Endothelial cell of umbilical vein (primary cell): ENCODE measurements around the gene SHISA9. TPM values are rescaled to one million over a fixed set of nuclear protein-coding genes. Genes with fewer than 3 reads are reported as not detected.

Experiments
- BruUV-seq: library from RNA; stranded (reverse); fragments of 400-500 nt; replicated peaks from 2 replicates; lab custom pipeline; 2021; lab: Mats Ljungman, UMichigan
- CTCF ChIA-PET: fragments of 300-600, 350-600 bp; sonication (Branson Sonifier 250); formaldehyde crosslinking; loops from one replicate; lab custom pipeline; 2021; ENCODE audit warnings: antibody characterized with exemption, inconsistent platforms; lab: Charles Lee
- POLR2A ChIA-PET: fragments of 300-600, 350-600 bp; sonication (Branson Sonifier 250); formaldehyde crosslinking; loops from one replicate; lab custom pipeline; 2021; ENCODE audit warnings: antibody characterized with exemption, inconsistent platforms; lab: Charles Lee
- DNase-seq: peaks from one replicate; pipeline ENCODE4 v3.0.0-alpha.2; 2011; ENCODE audit warnings: low read depth, low spot score
- FAIRE-seq: peaks from 2 replicates; lab custom pipeline; 2011; peaks lifted over from hg19 to GRCh38; lab: Jason Lieb, UNC
- H2AFZ ChIP-seq: 2 replicates; pipeline ENCODE4 v1.6.0; 2012; ENCODE audit warnings: low read depth, low read length, control low read depth, inconsistent platforms
- H3K27ac ChIP-seq: 2 replicates; pipeline ENCODE4 v1.5.1; 2011; ENCODE audit warnings: low read depth, mild to moderate bottlenecking, control low read depth, low read length, moderate library complexity; ENCODE audit not compliant: insufficient read depth
- H3K27me3 ChIP-seq, 2 experiments: 2 replicates each; pipeline versions ENCODE4 v1.6.0 to v1.6.1; 2011; ENCODE audit warnings: low read length in 2 of 2, mixed read lengths in 1 of 2; ENCODE audit not compliant: control insufficient read depth in 2 of 2, insufficient read depth in 2 of 2
- H3K36me3 ChIP-seq, 2 experiments: 2 replicates in 1 of 2; 3 replicates in 1 of 2; pipeline ENCODE4 v1.5.1; 2011; ENCODE audit warnings: low read length in 2 of 2, mild to moderate bottlenecking in 1 of 2, moderate library complexity in 1 of 2; ENCODE audit not compliant: control insufficient read depth in 2 of 2, insufficient read depth in 2 of 2; ENCODE audit errors: extremely low read depth in 1 of 2
- H3K4me1 ChIP-seq: 3 replicates; pipeline ENCODE4 v1.5.1; 2011; ENCODE audit warnings: mild to moderate bottlenecking, low read length; ENCODE audit not compliant: control insufficient read depth, insufficient read depth; ENCODE audit errors: extremely low read depth
- H3K4me2 ChIP-seq: 2 replicates; pipeline ENCODE4 v1.6.1; 2011; ENCODE audit warnings: low read length, control low read depth, mixed read lengths; ENCODE audit not compliant: insufficient read depth
- H3K4me3 ChIP-seq, 3 experiments: fragments of 200-600 bp in 1 of 3; sonication (generic), shearing (Covaris generic) in 1 of 3; replicated peaks in 1 of 3; 2 replicates each; pipeline ENCODE4 v1.5.1; 2011 to 2016; ENCODE audit warnings: control low read depth in 3 of 3, low read length in 3 of 3, mild to moderate bottlenecking in 2 of 3, inconsistent platforms in 1 of 3, low read depth in 1 of 3, moderate library complexity in 1 of 3; ENCODE audit not compliant: insufficient read depth in 1 of 3
- H3K79me2 ChIP-seq: 2 replicates; pipeline ENCODE4 v1.6.0; 2012; ENCODE audit warnings: low read length, inconsistent platforms; ENCODE audit not compliant: control insufficient read depth, insufficient read depth
- H3K9ac ChIP-seq: replicated peaks from 2 replicates; pipeline ENCODE3; 2011; ENCODE audit warnings: low read length, control low read depth; ENCODE audit not compliant: insufficient read depth; ENCODE audit errors: extremely low read depth
- H3K9me1 ChIP-seq: replicated peaks from 3 replicates; pipeline ENCODE4 v1.6.0; 2011; ENCODE audit warnings: mild to moderate bottlenecking, low read length; ENCODE audit not compliant: control insufficient read depth, insufficient read depth; ENCODE audit errors: extremely low read depth
- H3K9me3 ChIP-seq: replicated peaks from 2 replicates; pipeline ENCODE4 v1.5.1; 2012; ENCODE audit warnings: low read length, inconsistent platforms; ENCODE audit not compliant: control insufficient read depth, insufficient read depth
- H4K20me1 ChIP-seq: replicated peaks from 2 replicates; pipeline ENCODE3; 2011; ENCODE audit warnings: mild to moderate bottlenecking, low read length; ENCODE audit not compliant: control insufficient read depth, insufficient read depth; ENCODE audit errors: extremely low read depth
- CTCF ChIP-seq, 2 donors: IDR thresholded peaks; 1 replicate in 1 of 2; 2 replicates in 1 of 2; pipeline ENCODE4 v1.5.1; 2011; ENCODE audit warnings: low read length in 2 of 2, mild to moderate bottlenecking in 2 of 2, moderate library complexity in 2 of 2, control low read depth in 1 of 2, inconsistent platforms in 1 of 2, low read depth in 1 of 2; ENCODE audit not compliant: insufficient read depth in 1 of 2; ENCODE audit errors: extremely low read depth in 1 of 2
- EZH2 ChIP-seq: IDR thresholded peaks from 2 replicates; pipeline ENCODE4 v1.6.1; 2012; ENCODE audit warnings: borderline replicate concordance, low read depth, mild to moderate bottlenecking, moderate library complexity, low read length, inconsistent platforms; ENCODE audit not compliant: severe bottlenecking
- FOS ChIP-seq: IDR thresholded peaks from 2 replicates; pipeline ENCODE4 v1.6.1; 2011; ENCODE audit warnings: mild to moderate bottlenecking, low read length, moderate library complexity, borderline replicate concordance; ENCODE audit not compliant: insufficient read depth
- GATA2 ChIP-seq: IDR thresholded peaks from 2 replicates; pipeline ENCODE4 v1.7.0; 2011; ENCODE audit warnings: low read depth, mild to moderate bottlenecking, moderate library complexity, mixed read lengths, low read length; ENCODE audit not compliant: insufficient read length, insufficient read depth
- JUN ChIP-seq: IDR thresholded peaks from 2 replicates; pipeline ENCODE4 v1.6.1; 2011; ENCODE audit warnings: borderline replicate concordance, low read depth; ENCODE audit not compliant: insufficient read length, insufficient read depth
- MAX ChIP-seq: IDR thresholded peaks from 2 replicates; pipeline ENCODE4 v1.6.1; 2011; ENCODE audit not compliant: insufficient read depth, insufficient read length
- MYC ChIP-seq: IDR thresholded peaks from one replicate; pipeline ENCODE4 v1.6.1; 2011; ENCODE audit warnings: mild to moderate bottlenecking, low read depth, low read length
- POLR2A ChIP-seq: IDR thresholded peaks from 2 replicates; pipeline ENCODE4 v1.6.1; 2012; ENCODE audit warnings: low read depth, mild to moderate bottlenecking, control low read depth, low read length
- POLR2AphosphoS5 ChIP-seq: IDR thresholded peaks from 2 replicates; pipeline ENCODE4 v1.6.1; 2012; ENCODE audit warnings: low read depth, mild to moderate bottlenecking, control low read depth, low read length, moderate library complexity; ENCODE audit not compliant: insufficient read depth
- dilution Hi-C: fragments of 300-500 bp; cut with MboI; formaldehyde crosslinking; loops from one replicate; pipeline ENCODE4 v1.15.0; 2019; ENCODE audit warnings: low sequenced_read_pairs; ENCODE audit not compliant: extremely low pct_ligation_motif_present
- intact Hi-C: fragments of 100-400 bp; cut with micrococcal nuclease; formaldehyde crosslinking; loops from one replicate; pipeline ENCODE4 v1.10.0; 2022
- polyA plus RNA-seq, 4 experiments: library from polyadenylated mRNA; depleted of rRNA in 3 of 4; stranded (reverse) in 3 of 4; unstranded in 1 of 4; fragments of >200 nt; gene quantifications; 2 replicates each; pipeline versions ENCODE4 v1.2.1 to v1.2.3, GENCODE V29; 2011 to 2012; ENCODE audit warnings: missing spikeins in 1 of 4
- total RNA-seq: library from RNA; stranded (reverse); gene quantifications from 2 replicates; pipeline ENCODE4 v1.2.3, GENCODE V29; 2021

Gene SHISA9
- total and polyA plus RNA-seq, 2 donors (not counting 3 experiments of a cell fraction or from before 2014, with no cell fraction given) = not detected

GRCh38 chr16:13052431-13052830 lies 151.0 kb downstream of the SHISA9 start:
- Histone ChIP-seq H4K20me1 (no peaks in the 10 kb centered on the region), H3K4me1 (no peaks in the 10 kb centered on the region), H3K4me2 (no peak overlapping the region), H3K9me3 (peaks cover 3% of the 10 kb centered on the region), H3K4me3 (no peak overlapping the region), H3K9me1 (no peaks in the 10 kb centered on the region), H3K27me3 (no peaks in the 10 kb centered on the region), H3K27ac (no peak overlapping the region), H3K79me2 (no peaks in the 10 kb centered on the region), H3K9ac (no peak overlapping the region), H3K36me3 (no peaks in the 10 kb centered on the region), H2AFZ (no peak overlapping the region)
- dilution Hi-C loops = no loop called here
- no peak for TF ChIP-seq POLR2AphosphoS5
- BruUV-seq = no TSS peak
- FAIRE-seq = no peak
- no peak for DNase-seq
- CTCF ChIA-PET = no interaction called here
- POLR2A ChIA-PET = no interaction called here
- intact Hi-C loops = no loop called here

GRCh38 chr16:13055480-13055879 lies 154.1 kb downstream of the SHISA9 start:
- Histone ChIP-seq H3K36me3 (no peaks in the 10 kb centered on the region), H4K20me1 (no peaks in the 10 kb centered on the region), H3K9me1 (no peaks in the 10 kb centered on the region), H3K27ac (no peak overlapping the region), H3K9ac (no peak overlapping the region), H3K4me3 (no peak overlapping the region), H2AFZ (no peak overlapping the region), H3K27me3 (no peaks in the 10 kb centered on the region), H3K4me1 (no peaks in the 10 kb centered on the region), H3K4me2 (no peak overlapping the region), H3K79me2 (no peaks in the 10 kb centered on the region), H3K9me3 (peaks cover 3% of the 10 kb centered on the region)
- no TSS peak for BruUV-seq
- dilution Hi-C loops = no loop called here
- DNase-seq (no peak), FAIRE-seq (no peak)
- ChIA-PET POLR2A (no interaction called here), CTCF (no interaction called here)
- intact Hi-C loops = no loop called here
- TF ChIP-seq POLR2A = no peak
- TF ChIP-seq MAX = no peak
- no peak for TF ChIP-seq POLR2AphosphoS5
- no peak for TF ChIP-seq EZH2
- TF ChIP-seq MYC = no peak
- TF ChIP-seq JUN = no peak
- no peak for TF ChIP-seq CTCF (IDR thresholded peaks at IDR 0.05; ENCODE audit: extremely low read depth in 1 of 2, insufficient read depth in 1 of 2, low read depth in 1 of 2, low read length in 2 of 2)
- TF ChIP-seq FOS = no peak
- TF ChIP-seq GATA2 = no peak
